B cell (primary cell): ENCODE measurements around the gene MAP2K6. TPM values are rescaled to one million over a fixed set of nuclear protein-coding genes. Genes with fewer than 3 reads are reported as not detected.

Source experiments
- ATAC-seq: fragments of 200-7000 bp; cut with Tn5 transposase; one replicate; pipeline ENCODE4 v1.10.0; 2021; ENCODE audit warnings: low read depth, mild to moderate bottlenecking, moderate number of reproducible peaks, moderate library complexity
- CTCF ChIA-PET: fragments of 350-600 bp; sonication (Branson Sonifier 250); formaldehyde crosslinking; loops from one replicate; lab custom pipeline; 2021; ENCODE audit warnings: antibody characterized with exemption, inconsistent platforms; lab: Charles Lee
- POLR2A ChIA-PET: fragments of 350-600 bp; sonication (Branson Sonifier 250); formaldehyde crosslinking; loops from one replicate; lab custom pipeline; 2021; ENCODE audit warnings: antibody characterized with exemption; lab: Charles Lee
- DNase-seq: peaks from one replicate; pipeline ENCODE4 v3.0.0; 2013
- H2AFZ ChIP-seq: 2 replicates; pipeline ENCODE4 v1.6.1; 2012; ENCODE audit warnings: mild to moderate bottlenecking, low read depth, low read length; ENCODE audit not compliant: insufficient read depth, poor library complexity, severe bottlenecking
- H3K27ac ChIP-seq, 2 donors: 1 replicate in 1 of 2; 2 replicates in 1 of 2; pipeline ENCODE4 v1.5.1; 2012 to 2013; ENCODE audit warnings: low read length in 2 of 2, mild to moderate bottlenecking in 2 of 2, moderate library complexity in 1 of 2
- H3K27me3 ChIP-seq, 4 experiments: fragments of 200-600 bp in 1 of 4; sonication (generic) in 1 of 4; replicated peaks in 1 of 4; 1 replicate in 2 of 4; 2 replicates in 2 of 4; pipeline versions ENCODE4 v1.6.1 to v1.7.0; 2013 to 2016; ENCODE audit warnings: low read length in 3 of 4, mild to moderate bottlenecking in 2 of 4, mixed read lengths in 1 of 4, moderate library complexity in 1 of 4; ENCODE audit not compliant: insufficient read depth in 4 of 4, control insufficient read depth in 3 of 4; ENCODE audit errors: control extremely low read depth in 1 of 4
- H3K36me3 ChIP-seq, 2 experiments: replicated peaks in 1 of 2; 1 replicate in 1 of 2; 2 replicates in 1 of 2; pipeline versions ENCODE4 v1.6.1 to v1.7.1; 2013; ENCODE audit warnings: low read length in 1 of 2; ENCODE audit not compliant: insufficient read depth in 2 of 2, control insufficient read depth in 1 of 2; ENCODE audit errors: control extremely low read depth in 1 of 2, extremely low read depth in 1 of 2
- H3K4me1 ChIP-seq, 2 donors: fragments of 200-600 bp in 1 of 2; sonication (generic) in 1 of 2; 1 replicate in 1 of 2; 2 replicates in 1 of 2; pipeline versions ENCODE4 v1.5.1 to v1.6.1; 2013 to 2017; ENCODE audit warnings: low read length in 2 of 2; ENCODE audit not compliant: control insufficient read depth in 2 of 2, insufficient read depth in 2 of 2
- H3K4me2 ChIP-seq: replicated peaks from 2 replicates; pipeline ENCODE3; 2012; ENCODE audit warnings: mild to moderate bottlenecking, low read depth, low read length; ENCODE audit not compliant: poor library complexity, severe bottlenecking
- H3K4me3 ChIP-seq, 5 experiments: fragments of 200-600 bp in 1 of 5; sonication (generic) in 1 of 5; 1 replicate in 3 of 5; 2 replicates in 2 of 5; pipeline versions ENCODE4 v1.5.1 to v1.7.0; 2011 to 2016; ENCODE audit warnings: low read length in 4 of 5, mild to moderate bottlenecking in 4 of 5, low read depth in 2 of 5, control low read depth in 1 of 5, moderate library complexity in 1 of 5; ENCODE audit not compliant: insufficient read depth in 1 of 5; ENCODE audit errors: control extremely low read depth in 1 of 5, extremely low read depth in 1 of 5
- H3K79me2 ChIP-seq: fragments of 200-600 bp; sonication (generic); one replicate; pipeline ENCODE4 v1.6.0; 2016; ENCODE audit warnings: low read length; ENCODE audit not compliant: control insufficient read depth, insufficient read depth
- H3K9ac ChIP-seq: fragments of 200-600 bp; sonication (generic); 2 replicates; pipeline ENCODE4 v1.6.1; 2017; ENCODE audit warnings: mild to moderate bottlenecking, low read length, moderate library complexity
- H3K9me3 ChIP-seq, 3 donors: one replicate each; pipeline versions ENCODE4 v1.6.1 to v1.7.1; 2013; ENCODE audit warnings: low read length in 2 of 3; ENCODE audit not compliant: control insufficient read depth in 2 of 3, insufficient read depth in 1 of 3; ENCODE audit errors: control extremely low read depth in 1 of 3
- H4K20me1 ChIP-seq: 2 replicates; pipeline ENCODE4 v1.6.0; 2012; ENCODE audit warnings: mild to moderate bottlenecking, low read length; ENCODE audit not compliant: insufficient read depth, control insufficient read depth, poor library complexity, severe bottlenecking
- H3K27ac Mint-ChIP-seq: one replicate; pipeline ENCODE4 v1.8.0; 2021; ENCODE audit warnings: mixed read lengths
- H3K27me3 Mint-ChIP-seq: one replicate; pipeline ENCODE4 v1.8.0; 2021; ENCODE audit warnings: mixed read lengths
- H3K4me1 Mint-ChIP-seq: one replicate; pipeline ENCODE4 v1.8.0; 2021; ENCODE audit warnings: mixed read lengths
- H3K4me3 Mint-ChIP-seq: one replicate; pipeline ENCODE4 v1.8.0; 2021; ENCODE audit warnings: mixed read lengths
- H3K9me3 Mint-ChIP-seq: one replicate; pipeline ENCODE4 v1.8.0; 2022; ENCODE audit warnings: mixed read lengths; ENCODE audit not compliant: insufficient read depth
- CTCF ChIP-seq: fragments of 200-600 bp; IDR thresholded peaks from one replicate; pipeline ENCODE4 v1.8.0; 2022; ENCODE audit warnings: antibody characterized with exemption, mild to moderate bottlenecking
- EZH2 ChIP-seq: IDR thresholded peaks from 2 replicates; pipeline ENCODE4 v1.6.1; 2012; ENCODE audit warnings: borderline replicate concordance, low read depth, mild to moderate bottlenecking, moderate library complexity, low read length; ENCODE audit not compliant: insufficient read depth, poor library complexity, severe bottlenecking
- WGBS: methylation state at CpG from one replicate; pipeline ENCODE4 v1.1.5; 2013; ENCODE audit warnings: missing lambda C conversion rate; ENCODE audit not compliant: insufficient coverage; 5-methylcytosine and 5-hydroxymethylcytosine counted together
- intact Hi-C: fragments of 100-400 bp; cut with micrococcal nuclease; formaldehyde crosslinking; loops from one replicate; pipeline ENCODE4 v1.10.0; 2022
- polyA plus RNA-seq: library from polyadenylated mRNA; depleted of rRNA; stranded (reverse); fragments of >200 nt; gene quantifications from 2 replicates; pipeline ENCODE4 v1.2.3, GENCODE V29; 2012
- total RNA-seq, 2 donors: library from RNA; stranded (reverse); fragments of 120-200 nt in 1 of 2; gene quantifications; 1 replicate in 1 of 2; 2 replicates in 1 of 2; pipeline versions ENCODE4 v1.2.3 to v1.2.4, GENCODE V29; 2013 to 2022

The MAP2K6 gene
- total and polyA plus RNA-seq, 2 donors (not counting 1 experiment from before 2014, with no cell fraction given): 2.4 to 7.7 TPM

- Mint-ChIP-seq H3K27ac (peak overlapping the region; percentile 51), H3K9me3 (no peaks in the 10 kb centered on the region), H3K4me3 (peak overlapping the region; percentile 40), H3K4me1 (peaks cover 25% of the 10 kb centered on the region), H3K27me3 (no peaks in the 10 kb centered on the region)
- no peaks in the 10 kb centered on the region for H3K27me3 ChIP-seq
- no peak overlapping the region for H3K4me3 ChIP-seq
- WGBS: 83% methylated on average over 4 of the region's 7 CpGs
- ATAC-seq (no peak), DNase-seq (no peak)
- TF ChIP-seq CTCF (no peak), EZH2 (no peak)
- no peak overlapping the region for H3K27ac ChIP-seq
- ChIA-PET POLR2A (no interaction called here), CTCF (no interaction called here)
- no peak overlapping the region for H2AFZ ChIP-seq
- H3K9me3 ChIP-seq: no peaks in the 10 kb centered on the region
- H4K20me1 ChIP-seq: peaks cover 3% of the 10 kb centered on the region
- peak overlapping the region; percentile 12 for H3K4me2 ChIP-seq
- H3K9ac ChIP-seq: no peak overlapping the region
- peaks cover 13 to 19% of the 10 kb centered on the region in 2 donors for H3K4me1 ChIP-seq
- intact Hi-C loops: no loop called here
- no peaks in the 10 kb centered on the region for H3K36me3 ChIP-seq
- H3K79me2 ChIP-seq: peaks cover 12% of the 10 kb centered on the region
Measured at GRCh38 chr17:69450918-69451317, 36.4 kb downstream of the MAP2K6 start.

- H3K9me3 Mint-ChIP-seq: no peaks in the 10 kb centered on the region
- CTCF ChIA-PET: no interaction called here
- peaks cover 17% of the 10 kb centered on the region for H3K79me2 ChIP-seq
- POLR2A ChIA-PET: no interaction called here
- H3K27ac ChIP-seq: no peak overlapping the region
- peak overlapping the region; percentile 18 for H3K27ac Mint-ChIP-seq
- H3K4me3 ChIP-seq: no peak overlapping the region
- H3K9ac ChIP-seq: peak overlapping the region; percentile 9
- peak overlapping the region; percentile 40 for H3K4me3 Mint-ChIP-seq
- no peak for ATAC-seq
- no peaks in the 10 kb centered on the region for H3K9me3 ChIP-seq
- H3K4me1 ChIP-seq: peaks cover 13 to 19% of the 10 kb centered on the region in 2 donors
- intact Hi-C loops: no loop called here
- DNase-seq: peak; percentile 10
- H4K20me1 ChIP-seq: peaks cover 3% of the 10 kb centered on the region
- no peaks in the 10 kb centered on the region for H3K27me3 Mint-ChIP-seq
- H3K27me3 ChIP-seq: no peaks in the 10 kb centered on the region
- TF ChIP-seq CTCF (no peak), EZH2 (no peak)
- no peak overlapping the region for H2AFZ ChIP-seq
- H3K4me2 ChIP-seq: peak overlapping the region; percentile 12
- WGBS: 68% methylated on average over 3 of the region's 8 CpGs
- peaks cover 29% of the 10 kb centered on the region for H3K4me1 Mint-ChIP-seq
- no peaks in the 10 kb centered on the region for H3K36me3 ChIP-seq
Measured at GRCh38 chr17:69451416-69452394, 37.2 kb downstream of the MAP2K6 start.
